ENCODE data around the gene PRRT3. TPM values are rescaled to one million over a fixed set of nuclear protein-coding genes. Genes with fewer than 3 reads are reported as not detected.

The PRRT3 gene
- total and polyA plus RNA-seq, 9 of the 15 experiments (the other 6 are each of a cell fraction or from before 2014, with no cell fraction given) = 0.06 to 1.9 (median 1.2) TPM

DNA sequence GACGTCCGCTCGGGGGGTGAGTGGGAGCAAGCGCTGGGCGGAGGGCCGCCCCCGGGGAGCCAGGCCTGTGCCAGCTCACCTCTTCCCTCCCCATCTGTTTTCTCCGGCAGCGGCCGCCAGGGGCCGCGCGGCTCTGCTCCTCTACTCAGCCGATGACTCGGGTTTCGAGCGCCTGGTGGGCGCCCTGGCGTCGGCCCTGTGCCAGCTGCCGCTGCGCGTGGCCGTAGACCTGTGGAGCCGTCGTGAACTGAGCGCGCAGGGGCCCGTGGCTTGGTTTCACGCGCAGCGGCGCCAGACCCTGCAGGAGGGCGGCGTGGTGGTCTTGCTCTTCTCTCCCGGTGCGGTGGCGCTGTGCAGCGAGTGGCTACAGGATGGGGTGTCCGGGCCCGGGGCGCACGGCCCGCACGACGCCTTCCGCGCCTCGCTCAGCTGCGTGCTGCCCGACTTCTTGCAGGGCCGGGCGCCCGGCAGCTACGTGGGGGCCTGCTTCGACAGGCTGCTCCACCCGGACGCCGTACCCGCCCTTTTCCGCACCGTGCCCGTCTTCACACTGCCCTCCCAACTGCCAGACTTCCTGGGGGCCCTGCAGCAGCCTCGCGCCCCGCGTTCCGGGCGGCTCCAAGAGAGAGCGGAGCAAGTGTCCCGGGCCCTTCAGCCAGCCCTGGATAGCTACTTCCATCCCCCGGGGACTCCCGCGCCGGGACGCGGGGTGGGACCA lies 19.2 kb downstream of the PRRT3 start (continued):
- TF ChIP-seq TRIM24 (IDR thresholded peaks at IDR 0.05) (0 out of 4 replicates have a peak, but pooled peaks of 1 of the 2 experiments have one; percentile 6), EP300 (IDR thresholded peaks at IDR 0.05; ENCODE audit: low read length) (no peak), TBP (optimal IDR thresholded peaks at IDR 0.05; ENCODE audit: low read depth, low read length) (peak; percentile 30), MEIS2 (IDR thresholded peaks at IDR 0.05; ENCODE audit: partially characterized antibody) (no peak), ELK1 (CRISPR knock-in tag; IDR thresholded peaks at IDR 0.05) (no peak), ZNF347 (CRISPR knock-in tag; IDR thresholded peaks at IDR 0.05; ENCODE audit: low read depth) (no peak), GABPB2 (CRISPR knock-in tag; conservative IDR thresholded peaks at IDR 0.05) (no peak), MCM7 (IDR thresholded peaks at IDR 0.05) (no peak), MTA2 (IDR thresholded peaks at IDR 0.05; ENCODE audit: low read depth) (0 out of 2 replicates have a peak, but pooled peaks have one; percentile 26), E2F6 (IDR thresholded peaks at IDR 0.05; ENCODE audit: borderline replicate concordance in 1 of 2, extremely low read depth in 1 of 2, insufficient read depth in 1 of 2, insufficient read length in 1 of 2, low read depth in 1 of 2, low read length in 1 of 2, poor library complexity in 1 of 2, severe bottlenecking in 1 of 2) (peak; percentile 76 to 78), JUNB (CRISPR knock-in tag; conservative IDR thresholded peaks at IDR 0.05) (no peak), NONO (IDR thresholded peaks at IDR 0.05; ENCODE audit: low read depth in 2 of 2, low read length in 1 of 2) (peak; percentile 29 to 55; a peak in 1 of 4 replicates)
- TF ChIP-seq, protein P1, sequence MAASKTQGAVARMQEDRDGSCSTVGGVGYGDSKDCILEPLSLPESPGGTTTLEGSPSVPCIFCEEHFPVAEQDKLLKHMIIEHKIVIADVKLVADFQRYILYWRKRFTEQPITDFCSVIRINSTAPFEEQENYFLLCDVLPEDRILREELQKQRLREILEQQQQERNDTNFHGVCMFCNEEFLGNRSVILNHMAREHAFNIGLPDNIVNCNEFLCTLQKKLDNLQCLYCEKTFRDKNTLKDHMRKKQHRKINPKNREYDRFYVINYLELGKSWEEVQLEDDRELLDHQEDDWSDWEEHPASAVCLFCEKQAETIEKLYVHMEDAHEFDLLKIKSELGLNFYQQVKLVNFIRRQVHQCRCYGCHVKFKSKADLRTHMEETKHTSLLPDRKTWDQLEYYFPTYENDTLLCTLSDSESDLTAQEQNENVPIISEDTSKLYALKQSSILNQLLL (CRISPR knock-in tag; IDR thresholded peaks at IDR 0.05; ENCODE audit: borderline replicate concordance) = no peak
- TF ChIP-seq, protein P2, sequence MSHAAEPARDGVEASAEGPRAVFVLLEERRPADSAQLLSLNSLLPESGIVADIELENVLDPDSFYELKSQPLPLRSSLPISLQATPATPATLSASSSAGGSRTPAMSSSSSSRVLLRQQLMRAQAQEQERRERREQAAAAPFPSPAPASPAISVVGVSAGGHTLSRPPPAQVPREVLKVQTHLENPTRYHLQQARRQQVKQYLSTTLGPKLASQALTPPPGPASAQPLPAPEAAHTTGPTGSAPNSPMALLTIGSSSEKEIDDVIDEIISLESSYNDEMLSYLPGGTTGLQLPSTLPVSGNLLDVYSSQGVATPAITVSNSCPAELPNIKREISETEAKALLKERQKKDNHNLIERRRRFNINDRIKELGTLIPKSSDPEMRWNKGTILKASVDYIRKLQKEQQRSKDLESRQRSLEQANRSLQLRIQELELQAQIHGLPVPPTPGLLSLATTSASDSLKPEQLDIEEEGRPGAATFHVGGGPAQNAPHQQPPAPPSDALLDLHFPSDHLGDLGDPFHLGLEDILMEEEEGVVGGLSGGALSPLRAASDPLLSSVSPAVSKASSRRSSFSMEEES (CRISPR knock-in tag; IDR thresholded peaks at IDR 0.05) = no peak
- TF ChIP-seq, protein P3, sequence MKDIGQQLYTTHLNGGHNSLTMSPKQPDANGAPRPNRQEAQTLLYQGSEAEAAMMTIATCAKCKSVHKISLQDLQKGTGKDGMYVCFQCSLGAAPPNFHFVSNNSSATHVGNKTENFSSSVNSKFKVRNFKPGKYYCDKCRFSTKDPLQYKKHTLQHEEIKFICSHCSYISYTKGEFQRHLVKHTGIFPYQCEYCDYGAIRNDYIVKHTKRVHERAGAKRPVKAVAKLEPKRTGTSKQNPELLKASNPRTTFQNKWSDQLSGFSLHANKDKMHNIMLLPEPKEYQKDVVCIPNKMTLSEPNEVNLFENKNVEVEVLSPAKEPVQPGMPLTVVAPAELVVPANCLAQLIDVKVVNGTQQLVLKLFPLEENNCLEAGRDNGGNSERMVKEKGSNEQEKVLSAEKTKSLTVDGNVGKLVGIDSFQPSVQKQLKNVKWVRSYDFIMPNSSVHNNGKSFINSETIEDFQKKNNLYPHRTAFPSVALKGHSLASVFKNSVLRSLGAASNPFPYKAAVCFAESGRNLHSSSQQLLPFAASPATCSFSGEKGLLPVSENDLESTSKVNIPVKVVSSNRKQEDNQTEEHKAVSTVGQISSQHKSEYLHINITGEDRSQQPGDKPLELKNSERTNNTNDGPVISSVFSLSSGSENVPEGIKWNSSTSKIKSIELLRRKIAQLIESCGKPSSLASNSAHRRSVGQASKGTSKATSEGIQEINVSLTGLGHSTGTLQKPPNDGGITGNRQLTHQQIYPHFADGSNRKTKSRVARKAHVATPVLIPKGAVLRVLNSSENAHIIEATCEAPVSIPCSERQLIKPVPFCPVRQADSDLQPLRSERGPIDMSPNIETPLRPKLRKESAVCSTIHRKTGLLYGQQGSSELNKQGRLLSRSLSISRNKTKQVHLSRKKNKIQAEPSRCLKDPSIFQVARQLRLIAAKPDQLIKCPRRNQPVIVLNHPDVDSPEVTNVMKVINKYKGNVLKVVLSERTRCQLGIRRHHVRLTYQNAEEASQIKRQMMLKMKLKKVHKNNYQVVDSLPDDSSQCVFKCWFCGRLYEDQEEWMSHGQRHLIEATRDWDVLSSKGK (CRISPR knock-in tag; IDR thresholded peaks at IDR 0.05) = no peak

Measured in K562 (cell line).